ENCODE results near the gene NDUFAF2.
"Not testable (repeated sequence)": the region's sequence is repeated elsewhere in the genome, so short reads cannot be mapped to it uniquely, and the experiment has no call there.

The NDUFAF2 gene

DNA sequence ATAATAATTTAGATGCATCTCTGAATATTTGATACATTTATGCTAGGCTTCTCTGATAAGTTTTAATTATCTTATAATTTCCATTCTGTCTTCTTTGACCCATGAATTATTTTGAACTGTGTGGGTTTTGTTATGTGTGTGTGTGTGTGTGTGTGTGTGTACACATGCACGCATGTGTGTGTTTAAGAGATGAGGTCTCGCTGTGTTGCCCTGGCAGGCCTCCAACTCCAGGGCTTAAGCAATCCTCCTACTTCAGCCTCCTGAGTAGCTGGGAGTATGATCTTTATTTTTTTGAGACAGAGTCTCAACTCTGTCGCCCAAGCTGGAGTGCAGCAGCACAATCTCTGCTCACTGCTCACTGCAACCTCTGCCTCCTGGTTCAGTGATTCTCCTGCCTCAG is 75.4 kb downstream of the NDUFAF2 start:
- WGBS (ENCODE audit: insufficient coverage), result 100% methylated on average over 1 of the region's 3 CpGs
- Histone ChIP-seq H3K36me3 (ENCODE audit: control insufficient read depth in 4 of 4, insufficient read depth in 4 of 4, low read length in 3 of 4) (no peaks in the 10 kb centered on the region), H3K27me3 (replicated peaks in 2 of 5; ENCODE audit: control insufficient read depth in 4 of 5, insufficient read depth in 5 of 5, low read length in 4 of 5) (no peaks in the 10 kb centered on the region), H3K27ac (ENCODE audit: insufficient read depth in 1 of 2, low read depth in 1 of 2, low read length in 2 of 2, poor library complexity in 1 of 2, severe bottlenecking in 2 of 2) (no peak overlapping the region), H3K4me3 (ENCODE audit: control insufficient read depth in 1 of 7, extremely low read depth in 1 of 7, insufficient read depth in 4 of 7, low read depth in 2 of 7, low read length in 6 of 7) (no peak overlapping the region), H3K9me3 (ENCODE audit: control extremely low read depth in 1 of 5, control insufficient read depth in 4 of 5, insufficient read depth in 2 of 5, low read depth in 1 of 5, low read length in 4 of 5) (no peaks in the 10 kb centered on the region), H3K4me1 (ENCODE audit: control extremely low read depth in 1 of 4, control insufficient read depth in 4 of 4, insufficient read depth in 4 of 4, low read length in 3 of 4) (peaks cover 0 to 9% (median 5%) of the 10 kb centered on the region in 4 experiments)
- peak in 1 of 3 donors; percentile 16 for DNase-seq
- CTCF ChIA-PET, result no interaction called here
- POLR2A ChIA-PET, result no interaction called here

DNA sequence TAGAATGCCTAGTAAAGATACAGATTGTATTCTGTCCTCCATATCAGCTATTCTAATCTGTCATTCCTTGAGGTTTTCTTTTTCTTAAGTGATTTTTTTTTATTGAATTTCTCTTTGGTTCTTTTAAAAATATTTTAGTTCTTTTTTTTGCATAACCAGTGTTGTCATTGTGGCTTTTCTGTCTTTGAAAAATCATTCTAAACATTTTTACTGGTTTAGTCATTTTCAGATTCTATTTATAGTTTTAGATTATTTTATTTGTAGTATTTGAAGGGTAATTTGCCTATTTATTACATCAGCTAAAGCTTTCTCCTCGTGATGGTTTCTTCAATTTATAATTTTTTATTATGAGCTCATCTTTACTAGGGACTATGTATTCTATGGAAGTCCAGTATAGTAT is 78.1 kb downstream of the NDUFAF2 start:
- no peak for DNase-seq
- CTCF ChIA-PET, result interaction anchor here (0.8 kb wide), 1 partner anchor 10 kb away, joined by 3 read pairs; no protein-coding TSS in a partner anchor
- POLR2A ChIA-PET, result no interaction called here
- Histone ChIP-seq H3K9me3 (ENCODE audit: control extremely low read depth in 1 of 5, control insufficient read depth in 4 of 5, insufficient read depth in 2 of 5, low read depth in 1 of 5, low read length in 4 of 5) (no peaks in the 10 kb centered on the region), H3K4me1 (ENCODE audit: control extremely low read depth in 1 of 4, control insufficient read depth in 4 of 4, insufficient read depth in 4 of 4, low read length in 3 of 4) (peaks cover 0 to 9% (median 5%) of the 10 kb centered on the region in 4 experiments), H3K36me3 (ENCODE audit: control insufficient read depth in 4 of 4, insufficient read depth in 4 of 4, low read length in 3 of 4) (no peaks in the 10 kb centered on the region), H3K27ac (ENCODE audit: insufficient read depth in 1 of 2, low read depth in 1 of 2, low read length in 2 of 2, poor library complexity in 1 of 2, severe bottlenecking in 2 of 2) (no peak overlapping the region), H3K27me3 (replicated peaks in 2 of 5; ENCODE audit: control insufficient read depth in 4 of 5, insufficient read depth in 5 of 5, low read length in 4 of 5) (no peaks in the 10 kb centered on the region), H3K4me3 (ENCODE audit: control insufficient read depth in 1 of 7, extremely low read depth in 1 of 7, insufficient read depth in 4 of 7, low read depth in 2 of 7, low read length in 6 of 7) (no peak overlapping the region)
- WGBS (ENCODE audit: insufficient coverage), result no CpG with 5 or more reads among the region's 1 CpG

- DNase-seq, result no peak
- POLR2A ChIA-PET, result no interaction called here
- H3K36me3 ChIP-seq (ENCODE audit: control insufficient read depth in 4 of 4, insufficient read depth in 4 of 4, low read length in 3 of 4), result no peaks in the 10 kb centered on the region
- no peak overlapping the region for H3K27ac ChIP-seq (ENCODE audit: insufficient read depth in 1 of 2, low read depth in 1 of 2, low read length in 2 of 2, poor library complexity in 1 of 2, severe bottlenecking in 2 of 2)
- H3K4me1 ChIP-seq (ENCODE audit: control extremely low read depth in 1 of 4, control insufficient read depth in 4 of 4, insufficient read depth in 4 of 4, low read length in 3 of 4), result no peaks in the 10 kb centered on the region
- 100% methylated on average over 1 of the region's 2 CpGs for WGBS (ENCODE audit: insufficient coverage)
- no peaks in the 10 kb centered on the region for H3K9me3 ChIP-seq (ENCODE audit: control extremely low read depth in 1 of 5, control insufficient read depth in 4 of 5, insufficient read depth in 2 of 5, low read depth in 1 of 5, low read length in 4 of 5)
- no peaks in the 10 kb centered on the region for H3K27me3 ChIP-seq (replicated peaks in 2 of 5; ENCODE audit: control insufficient read depth in 4 of 5, insufficient read depth in 5 of 5, low read length in 4 of 5)
- CTCF ChIA-PET, result no interaction called here
- no peak overlapping the region for H3K4me3 ChIP-seq (ENCODE audit: control insufficient read depth in 1 of 7, extremely low read depth in 1 of 7, insufficient read depth in 4 of 7, low read depth in 2 of 7, low read length in 6 of 7)
Observed at GRCh38 chr5:61026004-61026403, 81.0 kb downstream of the NDUFAF2 start.

DNA sequence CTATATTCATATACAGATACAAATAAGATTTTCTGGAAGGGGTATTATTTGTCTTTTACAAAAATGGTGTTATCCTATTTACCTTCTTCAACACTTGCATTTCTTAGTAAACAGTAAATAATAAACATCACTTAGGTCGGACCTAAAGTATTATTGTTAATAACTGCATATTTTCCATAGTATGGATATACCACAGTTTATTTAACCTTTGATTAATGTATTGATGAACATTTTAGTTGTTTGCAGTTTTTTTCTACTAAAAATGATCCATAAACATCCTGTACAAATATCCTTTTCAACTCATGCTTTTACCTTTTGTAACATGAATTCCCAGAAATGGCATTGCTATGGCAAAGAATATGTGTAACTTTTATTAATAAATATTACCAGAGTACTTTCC is 83.4 kb downstream of the NDUFAF2 start:
- DNase-seq, result no peak
- Histone ChIP-seq H3K4me1 (ENCODE audit: control extremely low read depth in 1 of 4, control insufficient read depth in 4 of 4, insufficient read depth in 4 of 4, low read length in 3 of 4) (no peaks in the 10 kb centered on the region), H3K36me3 (ENCODE audit: control insufficient read depth in 4 of 4, insufficient read depth in 4 of 4, low read length in 3 of 4) (no peaks in the 10 kb centered on the region), H3K27me3 (replicated peaks in 2 of 5; ENCODE audit: control insufficient read depth in 4 of 5, insufficient read depth in 5 of 5, low read length in 4 of 5) (no peaks in the 10 kb centered on the region), H3K9me3 (ENCODE audit: control extremely low read depth in 1 of 5, control insufficient read depth in 4 of 5, insufficient read depth in 2 of 5, low read depth in 1 of 5, low read length in 4 of 5) (no peaks in the 10 kb centered on the region), H3K4me3 (ENCODE audit: control insufficient read depth in 1 of 7, extremely low read depth in 1 of 7, insufficient read depth in 4 of 7, low read depth in 2 of 7, low read length in 6 of 7) (no peak overlapping the region), H3K27ac (ENCODE audit: insufficient read depth in 1 of 2, low read depth in 1 of 2, low read length in 2 of 2, poor library complexity in 1 of 2, severe bottlenecking in 2 of 2) (no peak overlapping the region)
- ChIA-PET CTCF (no interaction called here), POLR2A (no interaction called here)
- WGBS (ENCODE audit: insufficient coverage), result no CpG with 5 or more reads among the region's 1 CpG

DNA sequence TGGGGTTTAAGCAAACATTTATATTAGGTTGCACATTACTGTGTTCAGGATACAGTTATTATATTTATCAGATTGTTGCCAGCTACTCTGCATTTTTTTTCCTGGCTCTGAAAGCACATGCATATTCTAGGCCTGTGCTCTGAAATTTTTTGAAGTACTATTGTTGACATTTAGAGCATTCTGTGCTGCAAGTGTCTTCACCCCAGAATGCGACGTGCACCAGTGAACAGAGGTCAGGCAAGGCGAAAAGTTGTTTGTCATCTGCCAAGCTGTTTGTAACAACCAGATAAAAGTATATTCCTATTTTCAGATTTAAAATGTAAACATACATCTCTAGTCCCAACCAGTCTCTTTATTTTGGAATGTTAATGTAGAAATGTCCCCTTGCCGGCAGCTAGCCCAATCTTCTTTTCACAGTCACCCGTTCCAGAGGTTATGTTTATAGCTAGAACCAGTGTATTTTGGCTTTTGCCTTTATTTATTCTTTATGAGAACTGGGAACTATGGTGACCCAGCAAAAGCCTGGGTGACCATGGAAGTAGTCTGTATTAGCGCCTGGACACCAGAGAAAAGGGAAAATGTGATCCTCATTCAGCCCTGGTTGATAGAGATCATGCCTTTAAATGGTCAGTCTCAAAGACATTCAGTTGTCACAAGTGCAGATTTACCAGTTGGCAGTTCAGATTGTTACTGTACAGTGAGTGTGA is 84.6 kb downstream of the NDUFAF2 start:
- no peak overlapping the region for H3K4me3 ChIP-seq (ENCODE audit: control insufficient read depth in 1 of 7, extremely low read depth in 1 of 7, insufficient read depth in 4 of 7, low read depth in 2 of 7, low read length in 6 of 7)
- DNase-seq, result no peak
- no peaks in the 10 kb centered on the region for H3K4me1 ChIP-seq (ENCODE audit: control extremely low read depth in 1 of 4, control insufficient read depth in 4 of 4, insufficient read depth in 4 of 4, low read length in 3 of 4)
- ChIA-PET CTCF (no interaction called here), POLR2A (interaction anchor here (0.6 kb wide), 2 partner anchors 220 to 345 kb away, joined by 3 read pairs; no protein-coding TSS in a partner anchor)
- 100% methylated on average over 1 of the region's 6 CpGs for WGBS (ENCODE audit: insufficient coverage)
- H3K27me3 ChIP-seq (replicated peaks in 2 of 5; ENCODE audit: control insufficient read depth in 4 of 5, insufficient read depth in 5 of 5, low read length in 4 of 5), result no peaks in the 10 kb centered on the region
- no peaks in the 10 kb centered on the region for H3K36me3 ChIP-seq (ENCODE audit: control insufficient read depth in 4 of 4, insufficient read depth in 4 of 4, low read length in 3 of 4)
- H3K27ac ChIP-seq (ENCODE audit: insufficient read depth in 1 of 2, low read depth in 1 of 2, low read length in 2 of 2, poor library complexity in 1 of 2, severe bottlenecking in 2 of 2), result no peak overlapping the region
- H3K9me3 ChIP-seq (ENCODE audit: control extremely low read depth in 1 of 5, control insufficient read depth in 4 of 5, insufficient read depth in 2 of 5, low read depth in 1 of 5, low read length in 4 of 5), result no peaks in the 10 kb centered on the region

- H3K27ac ChIP-seq (ENCODE audit: insufficient read depth in 1 of 2, low read depth in 1 of 2, low read length in 2 of 2, poor library complexity in 1 of 2, severe bottlenecking in 2 of 2), result no peak overlapping the region
- POLR2A ChIA-PET, result interaction anchor here (0.6 kb wide), 2 partner anchors 220 to 344 kb away, joined by 3 read pairs; no protein-coding TSS in a partner anchor
Observed at GRCh38 chr5:61030163-61030482, 85.1 kb downstream of the NDUFAF2 start.

DNA sequence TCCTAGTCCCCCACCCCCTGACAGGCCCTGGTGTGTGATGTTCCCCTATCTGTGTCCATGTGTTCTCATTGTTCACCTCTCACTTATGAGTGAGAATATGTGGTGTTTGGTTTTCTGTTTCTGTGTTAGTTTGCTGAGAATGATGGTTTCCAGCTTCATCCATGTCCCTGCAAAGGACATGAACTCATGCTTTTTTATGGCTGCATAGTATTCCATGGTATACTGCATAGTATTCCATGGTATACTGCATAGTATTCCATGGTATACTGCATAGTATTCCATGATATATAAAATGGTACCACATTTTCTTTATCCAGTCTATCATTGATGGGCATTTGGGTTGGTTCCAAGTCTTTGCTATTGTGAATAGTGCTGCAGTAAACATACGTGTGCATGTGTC is 86.3 kb downstream of the NDUFAF2 start:
- H3K27ac ChIP-seq (ENCODE audit: insufficient read depth in 1 of 2, low read depth in 1 of 2, low read length in 2 of 2, poor library complexity in 1 of 2, severe bottlenecking in 2 of 2); H3K36me3 ChIP-seq (ENCODE audit: control insufficient read depth in 4 of 4, insufficient read depth in 4 of 4, low read length in 3 of 4); H3K4me3 ChIP-seq (ENCODE audit: control insufficient read depth in 1 of 7, extremely low read depth in 1 of 7, insufficient read depth in 4 of 7, low read depth in 2 of 7, low read length in 6 of 7); H3K27me3 ChIP-seq (replicated peaks in 2 of 5; ENCODE audit: control insufficient read depth in 4 of 5, insufficient read depth in 5 of 5, low read length in 4 of 5); POLR2A ChIA-PET; H3K4me1 ChIP-seq (ENCODE audit: control extremely low read depth in 1 of 4, control insufficient read depth in 4 of 4, insufficient read depth in 4 of 4, low read length in 3 of 4); DNase-seq; H3K9me3 ChIP-seq (ENCODE audit: control extremely low read depth in 1 of 5, control insufficient read depth in 4 of 5, insufficient read depth in 2 of 5, low read depth in 1 of 5, low read length in 4 of 5); CTCF ChIA-PET: not testable (repeated sequence)
- no CpG with 5 or more reads among the region's 1 CpG for WGBS (ENCODE audit: insufficient coverage)

More at GRCh38 chr5:61030163-61030482, 85.1 kb downstream of the NDUFAF2 start:
- no peak for DNase-seq
- H3K4me3 ChIP-seq (ENCODE audit: control insufficient read depth in 1 of 7, extremely low read depth in 1 of 7, insufficient read depth in 4 of 7, low read depth in 2 of 7, low read length in 6 of 7), result no peak overlapping the region
- H3K9me3 ChIP-seq (ENCODE audit: control extremely low read depth in 1 of 5, control insufficient read depth in 4 of 5, insufficient read depth in 2 of 5, low read depth in 1 of 5, low read length in 4 of 5), result no peaks in the 10 kb centered on the region
- H3K27me3 ChIP-seq (replicated peaks in 2 of 5; ENCODE audit: control insufficient read depth in 4 of 5, insufficient read depth in 5 of 5, low read length in 4 of 5), result no peaks in the 10 kb centered on the region
- no peaks in the 10 kb centered on the region for H3K36me3 ChIP-seq (ENCODE audit: control insufficient read depth in 4 of 4, insufficient read depth in 4 of 4, low read length in 3 of 4)
- H3K4me1 ChIP-seq (ENCODE audit: control extremely low read depth in 1 of 4, control insufficient read depth in 4 of 4, insufficient read depth in 4 of 4, low read length in 3 of 4), result no peaks in the 10 kb centered on the region
- CTCF ChIA-PET, result no interaction called here

All from common myeloid progenitor, CD34-positive (primary cell).